Activated CD4-positive, alpha-beta memory T cell treated with anti-CD3 and anti-CD28 coated beads, Interleukin-2, amount 10 ng/mL, durations not matched to agents 7 days and 5 days (primary cell): ENCODE data around the gene TET3. TPM values are rescaled to one million over a fixed set of nuclear protein-coding genes. Genes with fewer than 3 reads are reported as not detected.
"Not testable (repeated sequence)": the region's sequence is repeated elsewhere in the genome, so short reads cannot be mapped to it uniquely, and the experiment has no call there.

Experiments used
- CTCF ChIA-PET: fragments of 350-600 bp; sonication (Branson Sonifier 250); formaldehyde crosslinking; loops from one replicate; lab custom pipeline; 2021; ENCODE audit warnings: antibody characterized with exemption, inconsistent platforms; lab: Charles Lee
- POLR2A ChIA-PET: fragments of 350-600 bp; sonication (Branson Sonifier 250); formaldehyde crosslinking; loops from one replicate; lab custom pipeline; 2021; ENCODE audit warnings: antibody characterized with exemption; lab: Charles Lee
- DNase-seq: peaks from one replicate; pipeline ENCODE4 v3.0.0-alpha.2; 2020
- H3K27ac Mint-ChIP-seq: one replicate; pipeline ENCODE4 v1.8.0; 2021; ENCODE audit warnings: mild to moderate bottlenecking, mixed read lengths
- H3K27me3 Mint-ChIP-seq: one replicate; pipeline ENCODE4 v1.8.0; 2021; ENCODE audit warnings: mixed read lengths
- H3K36me3 Mint-ChIP-seq: one replicate; pipeline ENCODE4 v1.8.0; 2021; ENCODE audit warnings: low read depth, mixed read lengths
- H3K4me1 Mint-ChIP-seq: one replicate; pipeline ENCODE4 v1.8.0; 2021; ENCODE audit warnings: mixed read lengths
- H3K4me3 Mint-ChIP-seq: one replicate; pipeline ENCODE4 v1.8.0; 2021; ENCODE audit warnings: mild to moderate bottlenecking, mixed read lengths
- H3K9me3 Mint-ChIP-seq: one replicate; pipeline ENCODE4 v1.8.0; 2021; ENCODE audit warnings: mixed read lengths
- total RNA-seq, 2 experiments: library from RNA; stranded (reverse); gene quantifications; one replicate each; pipeline ENCODE4 v1.2.3, GENCODE V29; 2021

The TET3 gene
- 10 to 100 TPM; 10.1 to 10.7 TPM for total RNA-seq

- CTCF ChIA-PET = no interaction called here
- POLR2A ChIA-PET = interaction anchor here (0.9 to 3.6 kb wide), 2 partner anchors 53 to 57 kb away, joined by 3 to 18 read pairs; partner anchors contain the start of gene DGUOK
These were observed at the start of gene TET3 for GRCh38 chr2:73984203-73984921. Gene TET3 (plus strand): TSS chr2:73984910. CDS start chr2:73986404, 1,494 bp downstream.

DNA sequence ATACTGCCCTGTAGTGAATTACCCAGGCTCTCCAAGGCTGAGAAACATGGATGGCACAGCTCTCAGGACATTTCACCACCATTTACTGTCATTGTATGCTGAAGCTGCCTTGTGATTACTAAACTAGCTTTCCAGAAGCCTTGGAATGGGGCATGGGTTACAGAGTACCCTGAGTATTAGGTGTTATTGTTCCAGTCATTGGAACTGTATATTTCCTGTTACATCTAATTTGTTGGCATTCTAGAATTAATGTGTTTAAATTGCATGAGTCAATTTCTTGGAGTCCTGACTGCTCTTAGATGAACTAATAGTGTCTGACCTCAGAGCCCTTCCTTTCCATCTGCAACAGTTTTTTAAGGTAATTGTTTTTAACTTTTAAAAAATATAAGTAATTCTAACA, 49.1 kb upstream of the TET3 start:
- H3K27me3 Mint-ChIP-seq = no peaks in the 10 kb centered on the region
- H3K27ac Mint-ChIP-seq = no peak overlapping the region
- ChIA-PET POLR2A (no interaction called here), CTCF (no interaction called here)
- H3K4me3 Mint-ChIP-seq = no peak overlapping the region
- H3K4me1 Mint-ChIP-seq = peaks cover 71% of the 10 kb centered on the region
- peaks cover 73% of the 10 kb centered on the region for H3K36me3 Mint-ChIP-seq
- no peaks in the 10 kb centered on the region for H3K9me3 Mint-ChIP-seq
- DNase-seq = no peak

More at GRCh38 chr2:73984203-73984921, at the start of gene TET3:
- Mint-ChIP-seq H3K36me3 (peaks cover 28% of the 10 kb centered on the region), H3K27me3 (peaks cover 19% of the 10 kb centered on the region), H3K4me1 (peaks cover 68% of the 10 kb centered on the region), H3K27ac (peak within 1 kb of the TSS; percentile 81), H3K4me3 (peak within 1 kb of the TSS; percentile 71), H3K9me3 (no peaks in the 10 kb centered on the region)
- peak; percentile 31 for DNase-seq

GRCh38 chr2:73937103-73937885, 47.4 kb upstream of the TET3 start:
- no peak overlapping the region for H3K4me3 Mint-ChIP-seq
- no peaks in the 10 kb centered on the region for H3K9me3 Mint-ChIP-seq
- peaks cover 58% of the 10 kb centered on the region for H3K4me1 Mint-ChIP-seq
- no peaks in the 10 kb centered on the region for H3K27me3 Mint-ChIP-seq
- CTCF ChIA-PET = interaction anchor here (1.2 to 2.5 kb wide), 2 partner anchors 110 to 208 kb away, joined by 3 to 9 read pairs; partner anchors contain the start of gene STAMBP
- POLR2A ChIA-PET = interaction anchor here (3.4 kb wide), 1 partner anchor 10 kb away, joined by 20 read pairs; the partner anchor contains the start of gene DGUOK
- H3K36me3 Mint-ChIP-seq = peaks cover 69% of the 10 kb centered on the region
- no peak for DNase-seq
- no peak overlapping the region for H3K27ac Mint-ChIP-seq

DNA sequence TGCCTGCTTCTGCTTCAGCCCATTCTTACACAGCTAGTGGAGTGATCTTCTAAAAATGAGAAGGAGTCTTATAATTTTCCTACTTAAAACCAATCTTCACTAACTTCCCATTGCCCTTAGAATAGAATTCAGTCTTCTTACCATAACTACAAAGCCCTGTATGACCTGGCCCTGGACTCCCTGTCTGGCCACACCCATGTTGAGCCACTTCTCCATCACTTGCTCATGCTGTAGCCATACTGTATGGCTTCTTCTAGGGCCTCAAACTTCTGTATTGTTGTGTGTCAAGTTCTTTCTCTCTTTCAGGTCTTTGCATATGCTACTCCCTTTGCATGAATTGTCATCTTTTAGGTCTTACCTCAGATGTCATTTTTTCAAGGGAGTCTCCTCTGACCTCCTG, 46.8 kb upstream of the TET3 start:
- Mint-ChIP-seq H3K4me3 (no peak overlapping the region), H3K9me3 (no peaks in the 10 kb centered on the region), H3K36me3 (peaks cover 69% of the 10 kb centered on the region), H3K27ac (no peak overlapping the region), H3K4me1 (peaks cover 56% of the 10 kb centered on the region), H3K27me3 (no peaks in the 10 kb centered on the region)
- DNase-seq = no peak
- POLR2A ChIA-PET = interaction anchor here (1.7 to 3.4 kb wide), 3 partner anchors 8 to 42 kb away, joined by 6 to 20 read pairs (median 7); partner anchors contain the start of gene DGUOK
- CTCF ChIA-PET = interaction anchor here (1.2 to 2.5 kb wide), 2 partner anchors 110 to 207 kb away, joined by 3 to 9 read pairs; partner anchors contain the start of gene STAMBP

GRCh38 chr2:73938718-73939352, 45.9 kb upstream of the TET3 start:
- POLR2A ChIA-PET = interaction anchor here (1.0 to 3.4 kb wide), 7 partner anchors 9 to 182 kb away, joined by 3 to 20 read pairs (median 6); partner anchors contain the start of gene DGUOK
- CTCF ChIA-PET = interaction anchor here (0.6 to 2.5 kb wide), 5 partner anchors 26 to 272 kb away, joined by 3 to 9 read pairs (median 3); partner anchors contain the start of genes MOB1A and STAMBP
- Mint-ChIP-seq H3K4me3 (no peak overlapping the region), H3K27ac (no peak overlapping the region), H3K9me3 (no peaks in the 10 kb centered on the region), H3K27me3 (no peaks in the 10 kb centered on the region), H3K36me3 (peaks cover 66% of the 10 kb centered on the region), H3K4me1 (peaks cover 50% of the 10 kb centered on the region)
- no peak for DNase-seq

DNA sequence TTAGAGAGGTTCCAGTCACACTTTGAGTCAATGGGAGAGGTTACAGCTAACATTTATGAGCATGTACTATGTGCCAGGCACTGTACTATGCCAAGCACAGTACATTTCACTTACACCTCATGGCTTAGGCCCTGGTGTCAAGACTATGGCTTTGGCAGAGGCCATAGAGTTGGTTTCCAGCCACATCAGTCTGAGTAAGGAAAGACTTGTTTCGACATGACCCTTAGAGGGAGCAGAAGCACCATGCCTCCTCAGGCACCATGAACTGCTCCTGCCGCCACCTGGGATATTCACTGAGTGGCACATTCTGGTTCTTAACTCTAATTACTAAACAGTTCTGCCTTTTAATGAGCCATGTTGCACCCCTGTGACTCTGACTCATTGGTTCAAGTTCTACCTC, 45.3 kb upstream of the TET3 start:
- peaks cover 66% of the 10 kb centered on the region for H3K36me3 Mint-ChIP-seq
- H3K4me1 Mint-ChIP-seq = peaks cover 53% of the 10 kb centered on the region

DNA sequence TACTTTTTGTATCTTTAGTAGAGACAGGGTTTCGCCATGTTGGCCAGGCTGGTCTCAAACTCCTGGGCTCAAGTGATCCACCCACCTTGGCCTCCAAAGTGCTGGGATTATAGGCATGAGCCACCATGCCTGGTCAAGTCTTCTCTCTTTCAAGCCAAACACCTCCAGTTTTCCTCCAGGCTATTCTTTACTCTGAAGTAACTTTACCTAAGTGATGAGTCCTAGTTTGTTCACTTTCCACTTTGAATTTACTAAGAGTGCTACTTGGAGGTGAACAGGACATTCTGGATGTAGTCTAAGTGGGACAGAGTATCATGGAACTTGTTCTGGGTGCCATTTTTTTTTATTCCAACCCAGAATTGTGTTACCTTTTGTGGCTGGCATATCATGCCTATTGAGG, 44.6 kb upstream of the TET3 start:
- H3K27ac Mint-ChIP-seq, DNase-seq, CTCF ChIA-PET, H3K9me3 Mint-ChIP-seq, H3K27me3 Mint-ChIP-seq, POLR2A ChIA-PET, H3K4me3 Mint-ChIP-seq: not testable (repeated sequence)
- Mint-ChIP-seq H3K36me3 (peaks cover 72% of the 10 kb centered on the region), H3K4me1 (peaks cover 58% of the 10 kb centered on the region)

More for the DNA sequence above, 45.3 kb upstream of the TET3 start:
- H3K27me3 Mint-ChIP-seq = no peaks in the 10 kb centered on the region
- no peak overlapping the region for H3K4me3 Mint-ChIP-seq
- ChIA-PET POLR2A (interaction anchor here (1.0 to 3.4 kb wide), 7 partner anchors 9 to 181 kb away, joined by 3 to 20 read pairs (median 6); partner anchors contain the start of gene DGUOK), CTCF (interaction anchor here (1.0 to 2.5 kb wide), 4 partner anchors 25 to 239 kb away, joined by 3 to 9 read pairs (median 4); partner anchors contain the start of genes MOB1A and STAMBP)
- no peak for DNase-seq
- H3K27ac Mint-ChIP-seq = no peak overlapping the region
- no peaks in the 10 kb centered on the region for H3K9me3 Mint-ChIP-seq

GRCh38 chr2:73942664-73943063, 42.0 kb upstream of the TET3 start:
- Mint-ChIP-seq H3K27me3 (no peaks in the 10 kb centered on the region), H3K4me1 (peaks cover 47% of the 10 kb centered on the region), H3K9me3 (no peaks in the 10 kb centered on the region), H3K4me3 (no peak overlapping the region), H3K36me3 (peaks cover 72% of the 10 kb centered on the region), H3K27ac (no peak overlapping the region)
- DNase-seq = no peak
- CTCF ChIA-PET = no interaction called here
- POLR2A ChIA-PET = no interaction called here

GRCh38 chr2:73944714-73945113, 40.0 kb upstream of the TET3 start:
- ChIA-PET POLR2A (interaction anchor here (1.3 to 2.2 kb wide), 2 partner anchors 18 to 26 kb away, joined by 3 to 6 read pairs; partner anchors contain the start of gene DGUOK), CTCF (no interaction called here)
- H3K9me3 Mint-ChIP-seq = no peaks in the 10 kb centered on the region
- no peak for DNase-seq
- H3K4me3 Mint-ChIP-seq = no peak overlapping the region
- peaks cover 73% of the 10 kb centered on the region for H3K36me3 Mint-ChIP-seq
- no peak overlapping the region for H3K27ac Mint-ChIP-seq
- peaks cover 47% of the 10 kb centered on the region for H3K4me1 Mint-ChIP-seq
- H3K27me3 Mint-ChIP-seq = no peaks in the 10 kb centered on the region

DNA sequence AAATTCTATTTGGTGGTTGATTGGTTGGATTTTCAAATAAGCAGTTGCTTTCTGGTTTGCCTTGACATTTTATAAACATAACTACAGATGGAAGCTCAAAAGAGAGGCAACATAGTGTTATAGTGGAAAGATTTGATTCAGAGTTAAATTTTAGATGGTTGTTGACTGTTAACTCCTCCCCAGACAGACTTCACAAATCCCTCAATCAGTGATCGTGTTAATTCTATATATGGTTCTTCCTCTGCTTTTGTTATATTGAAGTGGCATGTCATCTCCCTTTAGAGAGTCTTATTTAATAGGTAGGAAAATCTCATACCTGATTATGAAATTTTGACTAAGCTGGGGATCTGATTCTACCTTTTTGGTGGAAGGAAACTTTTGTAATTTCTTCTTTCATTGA, 38.5 kb upstream of the TET3 start:
- POLR2A ChIA-PET = interaction anchor here (0.9 to 1.3 kb wide), 2 partner anchors 24 to 232 kb away, joined by 3 read pairs; no protein-coding TSS in a partner anchor
- Mint-ChIP-seq H3K27ac (no peak overlapping the region), H3K9me3 (no peaks in the 10 kb centered on the region), H3K4me1 (peaks cover 52% of the 10 kb centered on the region), H3K36me3 (peaks cover 70% of the 10 kb centered on the region), H3K27me3 (no peaks in the 10 kb centered on the region), H3K4me3 (no peak overlapping the region)
- CTCF ChIA-PET = no interaction called here
- no peak for DNase-seq

DNA sequence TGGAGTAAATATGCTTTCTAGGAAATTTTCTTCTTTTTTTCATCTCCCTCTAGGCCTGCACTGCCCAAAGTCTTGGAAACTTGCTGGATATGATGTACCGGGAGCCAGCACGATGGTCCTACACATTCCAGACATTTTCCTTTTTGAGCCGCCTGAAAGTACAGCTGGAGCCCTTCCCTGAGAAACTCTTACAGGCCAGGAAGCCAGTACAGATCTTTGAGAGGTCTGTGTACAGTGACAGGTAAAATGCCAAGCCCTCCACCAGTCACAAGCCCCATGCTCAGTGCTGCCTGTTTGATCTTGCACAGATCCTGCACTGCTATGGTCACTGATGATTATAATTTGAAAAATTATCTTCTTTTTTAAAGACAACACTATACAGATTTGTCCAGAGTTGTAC, 38.0 kb upstream of the TET3 start:
- Mint-ChIP-seq H3K27ac (no peak overlapping the region), H3K9me3 (no peaks in the 10 kb centered on the region), H3K4me1 (peaks cover 56% of the 10 kb centered on the region), H3K36me3 (peaks cover 73% of the 10 kb centered on the region), H3K27me3 (no peaks in the 10 kb centered on the region), H3K4me3 (no peak overlapping the region)
- no peak for DNase-seq
- ChIA-PET CTCF (no interaction called here), POLR2A (no interaction called here)

DNA sequence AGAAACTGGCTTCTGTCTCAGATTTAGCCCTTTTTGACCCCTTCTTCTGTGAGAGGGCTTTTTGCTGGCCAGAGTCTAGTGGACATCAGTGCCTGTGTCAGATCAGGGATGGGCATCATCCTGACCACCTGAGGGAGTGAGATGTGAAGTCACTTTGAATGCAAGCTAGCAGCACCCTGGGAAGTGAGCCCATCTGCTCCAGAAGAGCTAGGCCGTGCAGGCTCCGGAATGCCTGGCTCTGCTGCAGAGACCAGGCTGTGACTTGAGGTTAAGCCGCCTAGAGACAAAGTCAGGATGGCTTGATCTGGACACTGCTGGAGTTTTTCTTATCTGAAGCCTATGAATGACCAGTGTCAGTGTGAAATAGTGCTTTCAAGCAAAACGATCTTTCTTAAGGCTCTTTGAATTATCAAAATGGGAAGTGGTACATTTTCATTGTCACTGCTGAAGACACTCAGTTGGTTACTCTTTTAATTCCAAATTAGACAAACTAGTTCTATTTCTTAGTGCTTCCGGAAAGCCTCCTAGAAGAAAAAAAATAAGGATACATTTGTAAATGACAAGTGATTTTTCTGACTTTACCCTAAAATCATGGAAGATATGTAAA, 37.2 kb upstream of the TET3 start:
- CTCF ChIA-PET = interaction anchor here (1.6 kb wide), 1 partner anchor 119 kb away, joined by 3 read pairs; the partner anchor contains the start of gene STAMBP
- no peak overlapping the region for H3K4me3 Mint-ChIP-seq
- H3K27ac Mint-ChIP-seq = no peak overlapping the region
- no peaks in the 10 kb centered on the region for H3K27me3 Mint-ChIP-seq
- peaks cover 77% of the 10 kb centered on the region for H3K36me3 Mint-ChIP-seq
- H3K9me3 Mint-ChIP-seq = no peaks in the 10 kb centered on the region
- no peak for DNase-seq
- POLR2A ChIA-PET = interaction anchor here (1.3 kb wide), 1 partner anchor 9 kb away, joined by 5 read pairs; no protein-coding TSS in a partner anchor
- H3K4me1 Mint-ChIP-seq = peaks cover 64% of the 10 kb centered on the region
